ENCODE data around the gene KCNN4. TPM values are rescaled to one million over a fixed set of nuclear protein-coding genes. Genes with fewer than 3 reads are reported as not detected.

Gene KCNN4
- total RNA-seq (2022; extraction: Qiagen RNA extraction), result 42.2 to 55.5 TPM (median 53.1 TPM) in 5 replicates

DNA sequence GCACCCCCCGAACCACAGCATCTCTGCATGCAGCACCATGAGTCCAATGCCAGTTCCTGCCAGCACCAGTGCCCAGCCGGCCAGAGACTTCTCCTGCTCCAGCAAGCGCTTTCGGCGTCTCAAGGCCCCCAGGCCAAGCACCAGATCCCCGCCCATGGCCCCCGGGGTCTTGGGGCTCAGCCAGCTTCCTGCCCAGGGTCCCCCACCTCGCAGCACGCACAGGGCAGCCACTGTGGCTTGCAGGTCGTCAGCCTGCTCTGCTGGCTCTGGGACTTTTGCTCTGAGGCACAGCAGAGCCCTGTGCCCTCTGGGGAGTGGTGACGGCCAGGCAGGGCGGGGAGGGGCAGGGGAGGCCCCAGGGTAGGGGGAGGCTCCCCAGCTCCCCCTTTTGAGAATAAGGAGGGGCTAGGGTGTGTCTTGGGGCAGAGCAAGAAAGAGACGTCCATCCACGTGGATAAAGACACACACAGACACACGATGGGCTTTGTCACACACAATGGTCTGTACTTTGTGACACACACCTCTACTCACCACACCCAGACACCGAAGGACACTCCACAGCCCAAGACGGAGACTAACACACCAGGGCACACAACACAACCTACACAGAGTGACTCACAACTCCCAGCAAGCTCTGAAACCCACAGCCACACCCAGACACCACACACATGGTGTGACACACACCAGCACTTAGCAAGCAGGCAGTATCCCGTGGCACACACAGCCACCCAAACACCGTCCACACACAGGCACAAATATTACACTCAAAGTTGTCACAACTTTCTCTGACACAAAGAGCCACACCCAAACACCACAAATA is at the start of gene KCNN4:
TSS of gene KCNN4 (minus strand) at position 268 of the 820 bp plus-strand sequence. CDS start at position 156, 112 bp downstream.

DNA sequence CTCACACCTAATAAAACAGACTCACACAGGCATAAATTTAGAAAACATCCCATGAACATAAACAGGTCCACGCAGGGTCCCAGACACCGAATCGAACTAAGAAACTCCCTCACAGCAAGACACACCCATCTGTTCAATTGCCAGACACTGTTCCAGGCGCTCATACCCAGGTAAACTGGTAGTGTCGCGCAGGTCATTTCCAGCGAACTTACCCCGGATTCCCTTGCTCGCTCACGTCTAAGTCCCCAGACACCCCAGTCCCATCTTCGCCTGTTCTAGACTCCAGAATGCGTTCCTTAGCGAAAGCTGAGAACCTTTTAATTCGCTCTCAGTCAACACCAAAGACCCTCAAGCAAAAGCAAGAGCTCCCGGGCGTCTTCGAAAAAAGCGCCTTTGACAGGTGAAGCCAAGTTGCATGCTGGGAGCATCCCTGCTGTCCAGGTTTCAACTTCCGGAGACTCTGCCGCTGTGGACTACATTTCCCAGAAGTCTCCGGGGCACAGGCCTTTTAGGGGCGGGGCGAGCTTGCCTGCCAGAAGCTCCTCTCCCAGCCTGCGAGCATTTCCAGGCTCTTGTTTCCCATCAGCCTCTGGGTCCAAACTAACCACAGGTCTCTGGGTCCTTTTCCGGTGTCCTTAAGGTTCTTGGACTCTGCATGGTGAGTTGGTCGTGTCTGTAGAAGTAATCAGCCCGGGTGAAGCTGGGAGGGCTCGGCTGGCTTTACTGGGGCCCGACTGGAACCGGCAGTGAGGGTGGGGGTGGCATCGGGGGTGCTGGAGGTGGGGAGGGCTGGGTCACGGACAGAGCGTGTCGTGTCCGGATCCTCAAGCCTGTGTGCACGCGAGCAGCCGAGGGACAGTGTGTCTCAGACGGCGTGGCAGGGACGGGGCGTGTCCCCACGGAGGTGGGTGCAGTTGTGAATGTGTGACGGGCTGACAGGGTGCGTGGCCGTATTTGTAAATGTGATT is 46.3 kb upstream of the KCNN4 start, which contains the start of gene ZNF283:
TSS of gene ZNF283 (plus strand) at position 535 of the 968 bp plus-strand sequence. CDS start 6,184 bp downstream, outside the sequence.

GRCh38 chr19:43802216-43802951 is 21.6 kb upstream of the KCNN4 start, which contains the start of gene LYPD5:
Gene LYPD5, minus strand, starts transcription at chr19:43802447. Its CDS starts 67 bp downstream, at chr19:43802380.

DNA sequence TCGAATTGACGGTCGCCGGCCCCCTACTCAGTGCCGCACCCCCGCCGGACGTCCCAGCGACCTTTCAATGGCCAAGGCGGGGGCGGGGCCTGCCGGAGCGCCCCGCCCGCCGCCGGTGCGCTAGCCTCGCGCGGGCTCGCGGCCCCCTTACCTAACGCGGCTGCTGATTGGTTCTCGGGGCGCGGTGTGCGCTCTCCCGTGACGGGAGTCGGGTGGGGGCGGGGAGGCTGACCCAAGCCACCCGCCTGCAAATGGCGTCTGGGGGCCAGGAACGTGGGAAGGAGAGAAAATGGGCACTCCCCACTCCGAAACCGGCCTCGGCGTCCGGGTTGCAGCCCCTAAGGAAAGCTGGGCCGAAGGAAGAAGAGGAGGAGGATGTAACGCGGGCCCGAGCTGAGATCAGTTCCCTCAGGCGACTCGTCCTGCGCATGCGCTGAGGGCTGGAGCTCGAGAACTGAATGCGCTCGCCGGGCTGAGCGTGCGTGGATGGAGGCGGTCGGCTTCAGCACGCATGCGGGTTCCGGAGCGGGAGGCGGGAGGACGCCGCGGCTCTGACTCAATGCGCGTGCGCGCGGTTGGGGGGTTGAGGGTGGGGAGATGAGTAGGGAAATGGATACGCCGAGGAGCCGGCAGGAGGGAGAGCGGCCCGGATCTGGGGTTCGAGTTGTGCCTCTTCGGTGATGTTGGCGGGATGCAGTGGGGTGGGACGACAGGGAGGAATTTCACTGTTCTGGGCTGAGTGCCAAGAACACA is 26.1 kb downstream of the KCNN4 start, which contains the start of gene SMG9:
TSS of gene SMG9 (minus strand) at position 460 of the 753 bp plus-strand sequence. CDS start 4,221 bp downstream, outside the sequence.

Other genes with a start within 250 kb of the KCNN4 start
- gene ZNF575, start 247.8 kb downstream of the KCNN4 start, total RNA-seq (2022; extraction: Qiagen RNA extraction), result 1.3 to 2.1 TPM (median 2.0 TPM) in 5 replicates
- gene XRCC1, start 205.4 kb downstream of the KCNN4 start, total RNA-seq (2022; extraction: Qiagen RNA extraction), result 25.4 to 29.3 TPM (median 28.2 TPM) in 5 replicates
- 0.09 to 0.67 TPM (median 0.19 TPM) in 4 of 5 replicates, not detected in the other for gene PINLYP, start 205.2 kb downstream of the KCNN4 start, total RNA-seq (2022; extraction: Qiagen RNA extraction)
- gene IRGQ, start 184.8 kb downstream of the KCNN4 start, total RNA-seq (2022; extraction: Qiagen RNA extraction), result 4.8 to 7.7 TPM (median 5.9 TPM) in 5 replicates
- gene ZNF576, start 184.4 kb downstream of the KCNN4 start, total RNA-seq (2022; extraction: Qiagen RNA extraction), result 12.8 to 21.4 TPM (median 19.3 TPM) in 5 replicates
- gene SRRM5, start 168.9 kb downstream of the KCNN4 start, total RNA-seq (2022; extraction: Qiagen RNA extraction), result 0.71 to 0.94 TPM (median 0.84 TPM) in 5 replicates
- gene ZNF428, start 161.3 kb downstream of the KCNN4 start, total RNA-seq (2022; extraction: Qiagen RNA extraction), result 41.8 to 62.6 TPM (median 62.3 TPM) in 5 replicates
- 7.7 to 11.6 TPM (median 8.9 TPM) in 5 replicates for gene CADM4, start 141.1 kb downstream of the KCNN4 start, total RNA-seq (2022; extraction: Qiagen RNA extraction)
- gene PLAUR, start 110.8 kb downstream of the KCNN4 start, total RNA-seq (2022; extraction: Qiagen RNA extraction), result 59.0 to 67.2 TPM (median 63.7 TPM) in 5 replicates
- gene IRGC, start 64.9 kb downstream of the KCNN4 start, total RNA-seq (2022; extraction: Qiagen RNA extraction), result not detected in 5 replicates
- gene SMG9, start 26.0 kb downstream of the KCNN4 start, total RNA-seq (2022; extraction: Qiagen RNA extraction), result 49.2 to 64.3 TPM (median 55.9 TPM) in 5 replicates
- 0.11 to 0.39 TPM (median 0.18 TPM) in 5 replicates for gene LYPD5, start 21.5 kb upstream of the KCNN4 start, total RNA-seq (2022; extraction: Qiagen RNA extraction)
- 3.9 to 6.1 TPM (median 4.8 TPM) in 5 replicates for gene ZNF283, start 46.3 kb upstream of the KCNN4 start, total RNA-seq (2022; extraction: Qiagen RNA extraction)
- gene ZNF404, start 103.0 kb upstream of the KCNN4 start, total RNA-seq (2022; extraction: Qiagen RNA extraction), result 0.13 to 0.39 TPM (median 0.21 TPM) in 5 replicates
- gene ZNF45, start 154.3 kb upstream of the KCNN4 start, total RNA-seq (2022; extraction: Qiagen RNA extraction), result 8.7 to 12.8 TPM (median 9.8 TPM) in 5 replicates
- 0.51 to 0.84 TPM (median 0.60 TPM) in 5 replicates for gene ZNF221, start 170.3 kb upstream of the KCNN4 start, total RNA-seq (2022; extraction: Qiagen RNA extraction)
- 1.9 to 3.6 TPM (median 3.0 TPM) in 5 replicates for gene ZNF155, start 203.2 kb upstream of the KCNN4 start, total RNA-seq (2022; extraction: Qiagen RNA extraction)
- 2.2 to 4.2 TPM (median 3.3 TPM) in 5 replicates for gene ZNF230, start 222.0 kb upstream of the KCNN4 start, total RNA-seq (2022; extraction: Qiagen RNA extraction)
- 3.1 to 3.8 TPM (median 3.5 TPM) in 5 replicates for gene ZNF222, start 244.4 kb upstream of the KCNN4 start, total RNA-seq (2022; extraction: Qiagen RNA extraction)